Measurements from ENCODE around the gene CFAP100. TPM values are rescaled to one million over a fixed set of nuclear protein-coding genes. Genes with fewer than 3 reads are reported as not detected.

Gene CFAP100
- total RNA-seq, 4 donors from 2014 or later: not detected

GRCh38 chr3:126421573-126422119 lies 26.9 kb downstream of the CFAP100 start:
- H3K4me3 ChIP-seq: no peak overlapping the region
- no peak for DNase-seq
- in situ Hi-C loops (cut with MboI; ENCODE audit: low pct_ligation_motif_present in 1 of 4, low pct_unique_long_range_greater_than_20kb in 1 of 4, low sequenced_read_pairs in 3 of 4) (no loop called here), intact Hi-C loops (cut with DNase I; ENCODE audit: low total_unique reads) (no loop called here)
- TF ChIP-seq CTCF (IDR thresholded peaks at IDR 0.05) (no peak), EP300 (IDR thresholded peaks at IDR 0.05; ENCODE audit: low read depth) (no peak), POLR2A (IDR thresholded peaks at IDR 0.05) (no peak), POLR2AphosphoS5 (IDR thresholded peaks at IDR 0.05) (no peak)
- peaks cover 0 to 10% of the 10 kb centered on the region in 2 donors for H3K9me3 ChIP-seq
- 79% methylated on average over 9 of the region's 10 CpGs; no CpG with 5 or more reads in 1 of the 2 donors for WGBS, 2 donors (ENCODE audit: low coverage in 1 of 2)
- H3K27ac ChIP-seq: no peak overlapping the region
- H3K36me3 ChIP-seq: no peaks in the 10 kb centered on the region
- H3K27me3 ChIP-seq: peaks cover 22% of the 10 kb centered on the region
- H3K4me1 ChIP-seq: no peaks in the 10 kb centered on the region

GRCh38 chr3:126422121-126422520 lies 27.4 kb downstream of the CFAP100 start:
- Histone ChIP-seq H3K27ac (no peak overlapping the region), H3K36me3 (no peaks in the 10 kb centered on the region), H3K4me3 (no peak overlapping the region), H3K27me3 (peaks cover 18% of the 10 kb centered on the region), H3K9me3 (peaks cover 0 to 11% of the 10 kb centered on the region in 2 donors), H3K4me1 (no peaks in the 10 kb centered on the region)
- WGBS, 2 donors (ENCODE audit: low coverage in 1 of 2): 84% methylated on average over 8 of the region's 8 CpGs; no CpG with 5 or more reads in 1 of the 2 donors
- in situ Hi-C loops (cut with MboI; ENCODE audit: low pct_ligation_motif_present in 1 of 4, low pct_unique_long_range_greater_than_20kb in 1 of 4, low sequenced_read_pairs in 3 of 4) (no loop called here), intact Hi-C loops (cut with DNase I; ENCODE audit: low total_unique reads) (no loop called here)
- no peak for DNase-seq
- TF ChIP-seq CTCF (IDR thresholded peaks at IDR 0.05) (no peak), EP300 (IDR thresholded peaks at IDR 0.05; ENCODE audit: low read depth) (no peak), POLR2A (IDR thresholded peaks at IDR 0.05) (no peak), POLR2AphosphoS5 (IDR thresholded peaks at IDR 0.05) (no peak)

- Histone ChIP-seq H3K36me3 (no peaks in the 10 kb centered on the region), H3K27me3 (peaks cover 12% of the 10 kb centered on the region), H3K27ac (no peak overlapping the region), H3K9me3 (peaks cover 0 to 11% of the 10 kb centered on the region in 2 donors), H3K4me1 (no peaks in the 10 kb centered on the region), H3K4me3 (no peak overlapping the region)
- intact Hi-C loops (cut with DNase I; ENCODE audit: low total_unique reads): no loop called here
- WGBS, 2 donors (ENCODE audit: low coverage in 1 of 2): 75% methylated on average over 4 of the region's 4 CpGs; no CpG with 5 or more reads in 1 of the 2 donors
- TF ChIP-seq POLR2AphosphoS5 (IDR thresholded peaks at IDR 0.05): no peak
- TF ChIP-seq EP300 (IDR thresholded peaks at IDR 0.05; ENCODE audit: low read depth): no peak
- no peak for TF ChIP-seq POLR2A (IDR thresholded peaks at IDR 0.05)
- in situ Hi-C loops (cut with MboI; ENCODE audit: low pct_ligation_motif_present in 1 of 4, low pct_unique_long_range_greater_than_20kb in 1 of 4, low sequenced_read_pairs in 3 of 4): no loop called here
- DNase-seq: no peak
Measured at GRCh38 chr3:126422571-126423091, 27.9 kb downstream of the CFAP100 start.

GRCh38 chr3:126423191-126424038 lies 28.7 kb downstream of the CFAP100 start:
- Histone ChIP-seq H3K36me3 (no peaks in the 10 kb centered on the region), H3K27ac (no peak overlapping the region), H3K27me3 (peaks cover 5% of the 10 kb centered on the region), H3K4me3 (no peak overlapping the region), H3K9me3 (peaks cover 0 to 11% of the 10 kb centered on the region in 2 donors), H3K4me1 (no peaks in the 10 kb centered on the region)
- WGBS, 2 donors (ENCODE audit: low coverage in 1 of 2): 84% methylated on average over 23 of the region's 26 CpGs; no CpG with 5 or more reads in 1 of the 2 donors
- intact Hi-C loops (cut with DNase I; ENCODE audit: low total_unique reads) (no loop called here), in situ Hi-C loops (cut with MboI; ENCODE audit: low pct_ligation_motif_present in 1 of 4, low pct_unique_long_range_greater_than_20kb in 1 of 4, low sequenced_read_pairs in 3 of 4) (no loop called here)
- no peak for DNase-seq
- TF ChIP-seq POLR2AphosphoS5 (IDR thresholded peaks at IDR 0.05): no peak
- no peak for TF ChIP-seq CTCF (IDR thresholded peaks at IDR 0.05)

Measured in transverse colon (tissue), 4 donors.